Measurements from ENCODE around the gene PIGV.

DNA sequence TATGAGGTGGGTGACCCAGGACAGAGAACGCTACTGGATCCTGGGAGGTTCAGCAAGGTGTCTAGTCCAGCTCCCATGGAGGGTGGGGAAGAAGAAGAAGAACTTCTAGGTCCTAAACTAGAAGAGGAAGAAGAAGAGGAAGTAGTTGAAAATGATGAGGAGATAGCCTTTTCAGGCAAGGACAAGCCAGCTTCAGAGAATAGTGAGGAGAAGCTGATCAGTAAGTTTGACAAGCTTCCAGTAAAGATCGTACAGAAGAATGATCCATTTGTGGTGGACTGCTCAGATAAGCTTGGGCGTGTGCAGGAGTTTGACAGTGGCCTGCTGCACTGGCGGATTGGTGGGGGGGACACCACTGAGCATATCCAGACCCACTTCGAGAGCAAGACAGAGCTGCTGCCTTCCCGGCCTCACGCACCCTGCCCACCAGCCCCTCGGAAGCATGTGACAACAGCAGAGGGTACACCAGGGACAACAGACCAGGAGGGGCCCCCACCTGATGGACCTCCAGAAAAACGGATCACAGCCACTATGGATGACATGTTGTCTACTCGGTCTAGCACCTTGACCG lies 8.6 kb upstream of the PIGV start:
- TF ChIP-seq, protein P1, sequence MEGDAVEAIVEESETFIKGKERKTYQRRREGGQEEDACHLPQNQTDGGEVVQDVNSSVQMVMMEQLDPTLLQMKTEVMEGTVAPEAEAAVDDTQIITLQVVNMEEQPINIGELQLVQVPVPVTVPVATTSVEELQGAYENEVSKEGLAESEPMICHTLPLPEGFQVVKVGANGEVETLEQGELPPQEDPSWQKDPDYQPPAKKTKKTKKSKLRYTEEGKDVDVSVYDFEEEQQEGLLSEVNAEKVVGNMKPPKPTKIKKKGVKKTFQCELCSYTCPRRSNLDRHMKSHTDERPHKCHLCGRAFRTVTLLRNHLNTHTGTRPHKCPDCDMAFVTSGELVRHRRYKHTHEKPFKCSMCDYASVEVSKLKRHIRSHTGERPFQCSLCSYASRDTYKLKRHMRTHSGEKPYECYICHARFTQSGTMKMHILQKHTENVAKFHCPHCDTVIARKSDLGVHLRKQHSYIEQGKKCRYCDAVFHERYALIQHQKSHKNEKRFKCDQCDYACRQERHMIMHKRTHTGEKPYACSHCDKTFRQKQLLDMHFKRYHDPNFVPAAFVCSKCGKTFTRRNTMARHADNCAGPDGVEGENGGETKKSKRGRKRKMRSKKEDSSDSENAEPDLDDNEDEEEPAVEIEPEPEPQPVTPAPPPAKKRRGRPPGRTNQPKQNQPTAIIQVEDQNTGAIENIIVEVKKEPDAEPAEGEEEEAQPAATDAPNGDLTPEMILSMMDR (IDR thresholded peaks at IDR 0.05) = no peak
- TF ChIP-seq EP300 (IDR thresholded peaks at IDR 0.05) = no peak
- TF ChIP-seq POLR2A (IDR thresholded peaks at IDR 0.05) = no peak

Data from stomach (tissue), 4 donors.